GM18499 (cell line): ENCODE results near the gene RFX2.

Experiments
- ATAC-seq: cut with Tn5 transposase; IDR thresholded peaks from one replicate; pipeline ENCODE4 v1.9.1; 2021; ENCODE audit warnings: moderate number of reproducible peaks; ENCODE audit not compliant: insufficient read depth, unreplicated experiment

Gene RFX2

GRCh38 chr19:6105444-6105843 lies 4.9 kb downstream of the RFX2 start:
- no peak for ATAC-seq

DNA sequence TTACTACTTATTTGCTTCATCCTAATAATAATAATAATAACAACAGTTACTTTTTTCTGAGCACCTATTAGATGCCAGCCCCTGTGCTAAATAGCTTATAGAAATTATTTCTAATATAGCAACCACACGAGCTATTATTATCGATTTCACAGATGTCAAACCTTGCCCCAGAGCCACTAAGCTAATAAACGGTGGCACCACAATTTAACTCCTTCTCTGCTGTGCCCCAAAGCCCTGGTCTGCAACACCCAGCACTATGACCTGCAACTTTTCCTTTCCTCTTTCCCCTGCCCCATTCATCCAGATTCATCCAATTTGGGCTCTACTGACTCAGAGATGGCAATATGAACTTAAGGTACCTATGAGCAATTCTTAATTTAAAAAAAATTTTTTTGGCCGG lies 6.4 kb downstream of the RFX2 start:
- no peak for ATAC-seq

- ATAC-seq, result no peak
Measured at GRCh38 chr19:6103217-6103644, 7.1 kb downstream of the RFX2 start.

DNA sequence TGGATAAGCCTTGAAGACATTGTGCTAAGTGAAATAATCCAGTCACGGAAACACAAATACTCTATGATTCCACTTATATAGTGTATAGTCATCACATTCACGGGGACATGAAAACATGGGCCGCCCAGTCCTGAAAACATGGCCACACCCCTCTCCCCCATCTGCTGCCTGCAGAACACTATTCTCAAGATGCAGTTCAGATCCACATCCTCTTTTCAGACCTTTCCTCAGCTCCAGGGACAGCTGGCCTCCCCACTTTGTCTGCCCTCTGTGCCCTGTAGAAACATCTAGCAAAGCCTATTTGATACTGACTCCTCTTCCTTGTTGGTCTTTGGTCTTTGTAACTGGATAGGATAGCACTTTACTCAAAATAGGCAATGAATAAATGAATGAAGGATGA lies 8.3 kb downstream of the RFX2 start:
- ATAC-seq, result no peak

DNA sequence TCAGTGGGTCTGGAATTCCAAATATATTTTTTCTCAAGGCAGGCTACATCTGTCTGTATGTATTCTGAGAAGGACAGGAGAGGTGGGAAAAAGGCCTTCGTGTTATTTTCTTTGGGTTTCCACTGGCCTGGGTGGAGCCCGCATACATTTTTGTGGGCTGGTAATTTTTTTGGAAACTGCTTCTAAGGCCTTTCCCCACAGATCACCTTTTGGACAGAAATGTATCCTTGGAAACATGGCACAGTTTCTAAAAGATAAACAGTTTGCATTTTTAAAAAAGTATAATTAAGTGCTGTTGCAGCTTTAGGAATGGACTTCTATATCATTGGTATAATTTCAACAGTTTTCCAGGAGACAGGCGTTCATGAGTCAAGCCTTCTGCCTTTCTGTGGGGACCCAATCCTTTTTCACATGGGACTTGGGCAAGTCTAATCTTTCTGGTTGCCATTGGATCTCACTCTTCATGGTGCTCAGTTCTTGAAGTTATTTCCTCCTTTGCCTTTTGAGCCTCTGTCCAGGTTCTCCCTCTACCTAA lies 8.9 kb downstream of the RFX2 start:
- ATAC-seq, result no peak

GRCh38 chr19:6100284-6100915 lies 9.9 kb downstream of the RFX2 start:
- no peak for ATAC-seq

DNA sequence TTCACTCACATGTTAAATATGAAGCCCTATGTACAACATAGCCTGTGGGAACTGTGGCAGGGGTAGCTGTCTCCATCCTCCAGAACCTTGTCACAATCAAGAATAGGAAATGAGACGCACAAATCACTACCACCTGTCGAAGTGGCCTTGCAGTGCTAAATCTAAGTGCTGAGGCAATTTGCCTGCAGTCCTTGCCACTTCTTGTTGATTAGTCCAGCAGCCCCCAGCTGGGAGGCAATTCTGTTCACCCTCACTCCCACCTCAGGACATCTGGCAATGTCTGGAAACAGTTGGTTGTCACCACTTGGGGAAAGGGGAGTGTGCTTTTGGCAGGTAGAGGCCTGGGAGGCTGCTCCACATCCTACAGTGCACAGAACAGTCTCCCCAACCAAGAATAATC lies 10.7 kb downstream of the RFX2 start:
- ATAC-seq, result no peak

- no peak for ATAC-seq
Measured at GRCh38 chr19:6099033-6099432, 11.3 kb downstream of the RFX2 start.

DNA sequence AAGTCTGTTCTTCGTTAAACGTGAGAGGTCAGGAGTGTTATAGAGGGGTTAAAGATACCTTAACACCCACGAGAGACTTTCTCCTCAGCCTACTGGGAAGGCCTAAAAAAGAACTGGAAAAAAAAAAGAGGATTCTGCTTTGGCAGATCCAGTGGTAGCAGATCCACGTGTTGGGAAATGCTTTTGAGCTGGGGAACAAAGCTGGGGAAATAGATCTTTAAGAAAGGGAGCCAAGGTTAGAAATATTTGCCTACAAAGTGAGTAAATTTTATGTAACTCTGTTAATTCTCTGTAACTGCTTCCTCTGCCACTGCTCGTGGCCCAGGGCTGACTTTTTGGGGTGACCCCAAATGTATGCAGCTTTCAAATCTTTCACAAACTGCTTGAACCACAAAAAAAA lies 11.7 kb downstream of the RFX2 start:
- no peak for ATAC-seq

- ATAC-seq, result no peak
Measured at GRCh38 chr19:6097911-6098310, 12.4 kb downstream of the RFX2 start.

DNA sequence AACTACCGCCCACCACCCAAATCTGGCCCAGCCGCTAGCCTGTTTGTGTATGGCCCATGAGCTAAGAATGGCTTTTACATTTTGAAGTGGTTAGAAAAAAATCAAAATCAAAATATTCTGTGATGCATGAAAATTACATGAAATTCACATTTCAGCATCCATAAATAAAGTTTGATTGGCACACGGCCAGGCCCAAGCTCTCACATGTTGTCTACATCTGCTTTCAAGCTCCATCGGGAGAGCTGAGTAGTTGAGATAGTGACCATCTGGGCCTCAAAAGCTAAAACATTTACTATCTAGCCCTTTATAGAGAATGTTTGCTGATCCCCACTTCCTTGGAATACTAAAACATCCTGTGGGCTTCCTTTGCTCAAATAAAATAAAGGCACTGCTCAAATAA lies 14.5 kb downstream of the RFX2 start:
- ATAC-seq, result no peak

DNA sequence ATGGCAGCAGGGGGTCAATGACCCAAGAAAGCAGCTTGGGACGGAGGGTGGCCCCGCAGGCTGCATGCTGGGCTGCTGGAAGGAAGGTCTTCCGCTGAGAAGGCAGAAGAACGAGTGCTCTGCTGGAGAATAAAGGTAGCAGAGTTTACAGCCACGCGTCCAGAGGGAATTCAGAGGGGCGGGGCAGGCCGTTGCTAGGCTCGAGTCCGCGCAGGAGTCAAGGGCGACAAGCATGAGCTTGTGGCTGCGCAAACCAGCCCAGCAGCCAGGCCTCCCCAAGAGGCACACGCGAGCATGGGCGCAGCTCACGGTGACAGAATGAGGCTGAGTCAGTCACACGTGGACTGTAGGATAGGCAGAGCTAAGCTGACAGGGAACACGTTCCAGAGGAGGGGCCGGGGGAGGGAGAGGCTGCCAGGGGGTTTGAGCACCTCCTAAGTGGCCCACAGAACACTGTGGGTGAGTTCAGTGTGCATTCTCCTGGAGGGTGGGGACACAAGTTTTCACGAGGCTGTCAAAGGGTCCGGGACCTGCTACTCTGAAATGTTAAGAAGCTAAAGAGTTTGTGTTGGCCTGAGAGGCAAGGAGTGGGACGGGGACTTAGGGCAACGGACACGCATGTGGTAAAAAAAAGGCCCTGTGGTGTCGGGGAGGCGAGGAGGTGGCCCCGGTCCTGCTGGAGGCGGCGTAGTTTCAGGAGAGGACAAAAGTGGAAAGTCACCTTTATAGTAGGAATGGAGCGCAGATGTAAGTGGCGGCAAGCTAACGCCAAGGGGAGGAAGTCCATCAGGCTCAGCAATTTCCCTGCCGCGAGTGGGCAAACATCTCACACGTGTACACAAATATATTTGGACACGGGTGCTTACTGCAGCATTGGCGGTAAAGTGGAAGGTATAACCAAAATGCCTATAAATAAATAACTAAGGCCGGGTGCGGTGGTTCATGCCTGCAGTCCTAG lies 17.7 kb downstream of the RFX2 start:
- no peak for ATAC-seq

DNA sequence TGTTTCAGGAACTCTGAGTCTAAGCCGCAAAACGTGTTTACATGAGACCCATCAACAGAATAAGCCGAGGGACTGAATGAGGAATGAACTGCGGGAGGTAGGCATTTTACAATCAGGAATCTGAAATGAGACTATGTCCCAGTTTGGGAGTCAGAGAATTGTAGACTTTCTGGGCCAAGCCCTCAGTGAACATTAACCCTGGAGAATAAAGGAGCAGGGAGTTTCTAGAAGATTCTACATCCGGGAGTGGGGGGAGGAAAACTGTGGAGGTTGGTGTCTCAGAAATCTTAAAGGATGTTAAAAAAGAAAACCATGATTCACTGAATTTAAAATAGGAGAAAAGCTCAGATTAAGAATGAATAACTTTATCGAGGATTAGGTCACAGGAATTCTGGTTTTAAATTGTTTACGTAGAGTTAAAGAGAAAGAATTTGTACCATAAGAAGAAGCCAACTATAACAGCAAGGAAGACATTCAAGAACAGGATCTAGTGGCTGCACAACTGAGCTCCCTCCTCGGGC lies 18.5 kb downstream of the RFX2 start:
- ATAC-seq, result no peak

DNA sequence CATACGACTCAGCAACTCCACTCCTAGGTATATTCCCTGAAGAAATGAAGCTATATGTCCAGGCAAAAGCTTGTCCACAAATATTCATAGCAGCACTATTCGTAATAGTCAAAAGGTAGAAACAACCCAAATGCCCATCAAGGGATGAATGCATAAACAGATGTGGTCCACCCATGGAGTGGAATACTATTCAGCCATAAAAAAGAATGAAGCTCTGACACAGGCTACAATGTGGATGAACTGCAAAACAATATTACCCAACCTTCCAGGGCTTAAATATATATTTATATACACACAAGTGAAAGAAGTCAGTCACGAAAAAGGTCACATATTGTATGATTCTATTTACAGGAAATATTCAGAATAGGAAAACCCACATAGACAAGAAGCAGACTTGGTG lies 19.7 kb downstream of the RFX2 start:
- no peak for ATAC-seq

DNA sequence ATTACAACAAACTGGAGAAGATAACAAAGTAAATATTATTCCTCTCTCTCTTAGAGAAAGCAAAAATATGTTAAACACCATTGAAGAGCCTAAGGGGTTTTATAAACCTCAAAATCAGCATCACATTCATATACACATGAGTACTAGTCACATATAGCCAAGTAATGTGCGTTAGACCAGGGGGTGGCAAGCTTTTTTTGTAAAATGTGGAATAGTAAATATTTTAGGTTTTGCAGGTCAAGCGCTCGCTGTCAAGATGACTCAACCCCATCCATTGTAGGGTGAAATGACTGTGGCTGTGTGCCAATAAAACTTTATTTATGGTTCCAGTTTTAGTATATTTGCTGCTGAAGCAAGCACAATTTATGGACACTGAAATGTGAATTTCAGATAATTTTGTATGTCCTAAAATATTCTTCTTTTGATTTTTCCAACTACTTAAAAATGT lies 21.7 kb downstream of the RFX2 start:
- no peak for ATAC-seq

GRCh38 chr19:6087074-6087571 lies 23.2 kb downstream of the RFX2 start:
- no peak for ATAC-seq

- ATAC-seq, result no peak
Measured at GRCh38 chr19:6086068-6086788, 24.1 kb downstream of the RFX2 start.

- no peak for ATAC-seq
Measured at GRCh38 chr19:6084821-6085220, 25.5 kb downstream of the RFX2 start.

DNA sequence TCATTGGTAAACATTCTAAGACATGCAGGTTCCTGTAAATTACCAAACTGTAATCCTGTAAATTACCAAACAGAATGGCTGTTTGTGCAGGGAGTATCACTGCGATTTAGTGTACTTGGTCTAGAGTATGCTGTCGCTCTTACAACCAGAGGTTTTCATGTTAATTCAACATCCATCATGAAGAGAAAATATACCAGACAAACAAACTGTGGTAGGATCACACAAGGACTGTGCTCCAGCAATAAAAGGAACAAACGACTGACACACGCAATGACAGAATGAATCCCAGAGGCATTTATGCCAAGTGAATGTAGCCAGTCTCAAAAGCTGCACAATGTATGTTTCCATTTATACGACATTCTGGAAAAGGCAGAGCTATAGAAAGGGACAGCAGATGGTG lies 31.2 kb downstream of the RFX2 start:
- ATAC-seq, result no peak

GRCh38 chr19:6078068-6078467 lies 32.2 kb downstream of the RFX2 start:
- no peak for ATAC-seq
